ENCODE measurements around the gene PPP2R5E.

DNA sequence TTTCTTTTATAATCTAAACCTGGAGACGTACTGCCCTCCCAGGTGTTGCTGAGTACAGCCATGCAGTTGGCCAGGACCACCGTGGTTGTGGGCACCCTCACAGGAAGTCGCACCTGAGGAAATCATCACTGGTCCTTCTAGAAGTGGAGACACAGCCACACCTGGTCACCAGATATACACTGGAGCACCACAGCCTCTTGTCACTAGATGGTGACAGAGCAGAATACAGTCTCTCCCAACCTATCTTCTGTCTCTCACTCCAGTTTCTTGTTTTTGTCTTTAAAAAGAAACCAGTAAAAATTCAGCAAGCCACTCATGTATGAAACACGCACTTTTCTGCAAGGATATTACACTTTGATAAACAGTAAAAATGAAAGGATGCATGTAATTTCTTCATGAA is 181.4 kb downstream of the PPP2R5E start:
- TF ChIP-seq, protein P1, sequence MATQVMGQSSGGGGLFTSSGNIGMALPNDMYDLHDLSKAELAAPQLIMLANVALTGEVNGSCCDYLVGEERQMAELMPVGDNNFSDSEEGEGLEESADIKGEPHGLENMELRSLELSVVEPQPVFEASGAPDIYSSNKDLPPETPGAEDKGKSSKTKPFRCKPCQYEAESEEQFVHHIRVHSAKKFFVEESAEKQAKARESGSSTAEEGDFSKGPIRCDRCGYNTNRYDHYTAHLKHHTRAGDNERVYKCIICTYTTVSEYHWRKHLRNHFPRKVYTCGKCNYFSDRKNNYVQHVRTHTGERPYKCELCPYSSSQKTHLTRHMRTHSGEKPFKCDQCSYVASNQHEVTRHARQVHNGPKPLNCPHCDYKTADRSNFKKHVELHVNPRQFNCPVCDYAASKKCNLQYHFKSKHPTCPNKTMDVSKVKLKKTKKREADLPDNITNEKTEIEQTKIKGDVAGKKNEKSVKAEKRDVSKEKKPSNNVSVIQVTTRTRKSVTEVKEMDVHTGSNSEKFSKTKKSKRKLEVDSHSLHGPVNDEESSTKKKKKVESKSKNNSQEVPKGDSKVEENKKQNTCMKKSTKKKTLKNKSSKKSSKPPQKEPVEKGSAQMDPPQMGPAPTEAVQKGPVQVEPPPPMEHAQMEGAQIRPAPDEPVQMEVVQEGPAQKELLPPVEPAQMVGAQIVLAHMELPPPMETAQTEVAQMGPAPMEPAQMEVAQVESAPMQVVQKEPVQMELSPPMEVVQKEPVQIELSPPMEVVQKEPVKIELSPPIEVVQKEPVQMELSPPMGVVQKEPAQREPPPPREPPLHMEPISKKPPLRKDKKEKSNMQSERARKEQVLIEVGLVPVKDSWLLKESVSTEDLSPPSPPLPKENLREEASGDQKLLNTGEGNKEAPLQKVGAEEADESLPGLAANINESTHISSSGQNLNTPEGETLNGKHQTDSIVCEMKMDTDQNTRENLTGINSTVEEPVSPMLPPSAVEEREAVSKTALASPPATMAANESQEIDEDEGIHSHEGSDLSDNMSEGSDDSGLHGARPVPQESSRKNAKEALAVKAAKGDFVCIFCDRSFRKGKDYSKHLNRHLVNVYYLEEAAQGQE (IDR thresholded peaks at IDR 0.05; ENCODE audit: low read depth) = no peak
- TF ChIP-seq, protein P2, sequence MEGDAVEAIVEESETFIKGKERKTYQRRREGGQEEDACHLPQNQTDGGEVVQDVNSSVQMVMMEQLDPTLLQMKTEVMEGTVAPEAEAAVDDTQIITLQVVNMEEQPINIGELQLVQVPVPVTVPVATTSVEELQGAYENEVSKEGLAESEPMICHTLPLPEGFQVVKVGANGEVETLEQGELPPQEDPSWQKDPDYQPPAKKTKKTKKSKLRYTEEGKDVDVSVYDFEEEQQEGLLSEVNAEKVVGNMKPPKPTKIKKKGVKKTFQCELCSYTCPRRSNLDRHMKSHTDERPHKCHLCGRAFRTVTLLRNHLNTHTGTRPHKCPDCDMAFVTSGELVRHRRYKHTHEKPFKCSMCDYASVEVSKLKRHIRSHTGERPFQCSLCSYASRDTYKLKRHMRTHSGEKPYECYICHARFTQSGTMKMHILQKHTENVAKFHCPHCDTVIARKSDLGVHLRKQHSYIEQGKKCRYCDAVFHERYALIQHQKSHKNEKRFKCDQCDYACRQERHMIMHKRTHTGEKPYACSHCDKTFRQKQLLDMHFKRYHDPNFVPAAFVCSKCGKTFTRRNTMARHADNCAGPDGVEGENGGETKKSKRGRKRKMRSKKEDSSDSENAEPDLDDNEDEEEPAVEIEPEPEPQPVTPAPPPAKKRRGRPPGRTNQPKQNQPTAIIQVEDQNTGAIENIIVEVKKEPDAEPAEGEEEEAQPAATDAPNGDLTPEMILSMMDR (IDR thresholded peaks at IDR 0.05 in 2 of 3, conservative IDR thresholded peaks at IDR 0.05 in 1 of 3; ENCODE audit: borderline replicate concordance in 1 of 3, insufficient read depth in 1 of 3, low read depth in 2 of 3, low read length in 2 of 3) = 0 out of 6 replicates have a peak, but pooled peaks of 2 of the 3 experiments have one; percentile 14
- peak; percentile 24; the same call in 1 of the 2 replicates for TF ChIP-seq RAD21 (IDR thresholded peaks at IDR 0.05; ENCODE audit: low read depth)
- TF ChIP-seq POLR2A (IDR thresholded peaks at IDR 0.05; ENCODE audit: borderline replicate concordance, extremely low read depth, insufficient read depth, insufficient read length) = no peak
